ENCODE measurements around the gene CCDC50. TPM values are rescaled to one million over a fixed set of nuclear protein-coding genes. Genes with fewer than 3 reads are reported as not detected.

The CCDC50 gene
- total and polyA plus RNA-seq, 4 donors, result 23.4 to 119 (median 40.4) TPM

DNA sequence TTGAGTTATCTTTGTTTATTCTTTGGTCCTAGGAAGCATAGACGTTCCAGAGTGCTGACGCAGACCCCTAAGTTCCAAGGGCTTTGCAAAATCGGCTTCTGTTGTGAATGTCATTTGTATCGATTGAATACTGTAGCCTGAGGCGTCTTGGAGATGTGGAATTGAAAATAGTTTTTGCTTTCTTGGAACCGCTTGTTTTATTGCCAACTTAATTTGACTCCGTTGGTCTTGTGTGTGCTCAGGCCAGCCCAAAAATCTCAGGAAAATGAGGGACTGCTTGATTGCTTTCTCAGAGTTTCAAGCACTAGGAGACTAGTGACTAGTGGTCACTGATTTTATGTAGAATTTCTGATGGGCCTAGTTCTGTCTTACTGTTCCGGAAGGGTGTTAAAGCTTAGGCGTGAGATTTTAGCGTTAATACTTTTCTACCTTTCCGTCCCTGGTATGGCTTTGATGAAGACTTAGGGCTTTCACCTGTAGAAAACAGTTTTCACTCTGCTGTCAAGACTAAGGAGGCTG lies 1.4 kb downstream of the CCDC50 start:
- Histone ChIP-seq H3K4me1 (ENCODE audit: control insufficient read depth in 5 of 5, insufficient read depth in 5 of 5, low read length in 5 of 5) (peaks cover 0 to 27% (median 6%) of the 10 kb centered on the region in 5 donors), H3K27ac (ENCODE audit: low read depth in 1 of 2, low read length in 1 of 2) (peak overlapping the region; percentile 95 to 98), H3K27me3 (ENCODE audit: control insufficient read depth in 3 of 3, insufficient read depth in 3 of 3, low read length in 2 of 3) (no peaks in the 10 kb centered on the region), H3K36me3 (ENCODE audit: control insufficient read depth in 4 of 4, insufficient read depth in 4 of 4, low read length in 4 of 4) (no peaks in the 10 kb centered on the region), H3K9me3 (ENCODE audit: control insufficient read depth in 4 of 4, insufficient read depth in 3 of 4, low read length in 3 of 4) (no peaks in the 10 kb centered on the region), H3K9ac (ENCODE audit: insufficient read depth in 1 of 2, low read length in 2 of 2) (peak overlapping the region; percentile 75 to 89), H3K4me3 (peak overlapping the region; percentile 80)
- peak in 2 of 3 donors; percentile 54 to 81 for DNase-seq
- no peak for ATAC-seq (ENCODE audit: insufficient read depth, low FRiP score)
- TF ChIP-seq, protein P1, sequence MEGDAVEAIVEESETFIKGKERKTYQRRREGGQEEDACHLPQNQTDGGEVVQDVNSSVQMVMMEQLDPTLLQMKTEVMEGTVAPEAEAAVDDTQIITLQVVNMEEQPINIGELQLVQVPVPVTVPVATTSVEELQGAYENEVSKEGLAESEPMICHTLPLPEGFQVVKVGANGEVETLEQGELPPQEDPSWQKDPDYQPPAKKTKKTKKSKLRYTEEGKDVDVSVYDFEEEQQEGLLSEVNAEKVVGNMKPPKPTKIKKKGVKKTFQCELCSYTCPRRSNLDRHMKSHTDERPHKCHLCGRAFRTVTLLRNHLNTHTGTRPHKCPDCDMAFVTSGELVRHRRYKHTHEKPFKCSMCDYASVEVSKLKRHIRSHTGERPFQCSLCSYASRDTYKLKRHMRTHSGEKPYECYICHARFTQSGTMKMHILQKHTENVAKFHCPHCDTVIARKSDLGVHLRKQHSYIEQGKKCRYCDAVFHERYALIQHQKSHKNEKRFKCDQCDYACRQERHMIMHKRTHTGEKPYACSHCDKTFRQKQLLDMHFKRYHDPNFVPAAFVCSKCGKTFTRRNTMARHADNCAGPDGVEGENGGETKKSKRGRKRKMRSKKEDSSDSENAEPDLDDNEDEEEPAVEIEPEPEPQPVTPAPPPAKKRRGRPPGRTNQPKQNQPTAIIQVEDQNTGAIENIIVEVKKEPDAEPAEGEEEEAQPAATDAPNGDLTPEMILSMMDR (IDR thresholded peaks at IDR 0.05; ENCODE audit: control extremely low read depth, extremely low read depth), result no peak
- 27 to 64% methylated on average over 11 of the region's 11 CpGs for WGBS, 2 donors

DNA sequence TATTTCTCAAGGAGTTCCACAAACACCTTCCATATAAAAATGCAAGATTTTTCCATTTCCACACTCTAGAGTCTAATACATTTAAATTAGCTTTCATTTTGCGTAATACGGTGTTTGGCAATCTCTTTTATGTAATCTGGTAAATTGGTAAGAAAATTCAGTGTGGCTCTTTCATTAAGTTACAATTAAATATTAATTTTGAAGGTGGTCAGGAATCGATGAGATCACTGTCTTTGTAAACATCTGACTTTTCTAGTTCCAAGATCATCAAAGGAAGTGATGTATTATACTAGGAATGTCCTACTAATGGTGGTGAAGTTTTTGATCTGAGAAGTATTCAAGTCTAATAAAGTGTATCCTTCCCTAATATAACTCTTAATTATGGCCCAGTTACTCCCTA lies 2.2 kb downstream of the CCDC50 start:
- Histone ChIP-seq H3K9me3 (ENCODE audit: control insufficient read depth in 4 of 4, insufficient read depth in 3 of 4, low read length in 3 of 4) (no peaks in the 10 kb centered on the region), H3K4me1 (ENCODE audit: control insufficient read depth in 5 of 5, insufficient read depth in 5 of 5, low read length in 5 of 5) (peaks cover 0 to 27% (median 6%) of the 10 kb centered on the region in 5 donors), H3K27me3 (ENCODE audit: control insufficient read depth in 3 of 3, insufficient read depth in 3 of 3, low read length in 2 of 3) (no peaks in the 10 kb centered on the region), H3K27ac (ENCODE audit: low read depth in 1 of 2, low read length in 1 of 2) (peak overlapping the region in 1 of 2 donors; percentile 42), H3K36me3 (ENCODE audit: control insufficient read depth in 4 of 4, insufficient read depth in 4 of 4, low read length in 4 of 4) (no peaks in the 10 kb centered on the region), H3K4me3 (no peak overlapping the region), H3K9ac (ENCODE audit: insufficient read depth in 1 of 2, low read length in 2 of 2) (peak overlapping the region in 1 of 2 donors; percentile 89)
- WGBS, 2 donors, result 32 to 71% methylated on average over 3 of the region's 3 CpGs
- DNase-seq (peak in 2 of 3 donors; percentile 20 to 38), ATAC-seq (ENCODE audit: insufficient read depth, low FRiP score) (no peak)
- TF ChIP-seq, protein P1 (IDR thresholded peaks at IDR 0.05; ENCODE audit: control extremely low read depth, extremely low read depth), result no peak

- no peak overlapping the region for H3K4me3 ChIP-seq
Observed at GRCh38 chr3:191333298-191333880, 4.2 kb downstream of the CCDC50 start.

More at GRCh38 chr3:191333298-191333880, 4.2 kb downstream of the CCDC50 start:
- Histone ChIP-seq H3K4me1 (ENCODE audit: control insufficient read depth in 5 of 5, insufficient read depth in 5 of 5, low read length in 5 of 5) (peaks cover 0 to 27% (median 5%) of the 10 kb centered on the region in 5 donors), H3K36me3 (ENCODE audit: control insufficient read depth in 4 of 4, insufficient read depth in 4 of 4, low read length in 4 of 4) (no peaks in the 10 kb centered on the region), H3K9ac (ENCODE audit: insufficient read depth in 1 of 2, low read length in 2 of 2) (no peak overlapping the region), H3K9me3 (ENCODE audit: control insufficient read depth in 4 of 4, insufficient read depth in 3 of 4, low read length in 3 of 4) (no peaks in the 10 kb centered on the region), H3K27ac (ENCODE audit: low read depth in 1 of 2, low read length in 1 of 2) (no peak overlapping the region), H3K27me3 (ENCODE audit: control insufficient read depth in 3 of 3, insufficient read depth in 3 of 3, low read length in 2 of 3) (no peaks in the 10 kb centered on the region)
- ATAC-seq (ENCODE audit: insufficient read depth, low FRiP score), result no peak
- WGBS, 2 donors, result 93 to 94% methylated on average over 3 of the region's 3 CpGs
- DNase-seq, result no peak
- TF ChIP-seq, protein P1 (IDR thresholded peaks at IDR 0.05; ENCODE audit: control extremely low read depth, extremely low read depth), result no peak

Measured in lung (tissue), 12 donors.